Epithelial cell of proximal tubule (primary cell): Measurements from ENCODE around the gene NDRG4. TPM values are rescaled to one million over a fixed set of nuclear protein-coding genes. Genes with fewer than 3 reads are reported as not detected.

Experiments used
- DNase-seq: peaks from one replicate; pipeline ENCODE4 v3.0.0-alpha.2; 2011; ENCODE audit warnings: low read depth
- H3K4me3 ChIP-seq: 2 replicates; pipeline ENCODE4 v1.5.1; 2011; ENCODE audit warnings: low read depth, mild to moderate bottlenecking, low read length
- total RNA-seq: library from RNA; depleted of rRNA; stranded (reverse); fragments of >200 nt; gene quantifications from 2 replicates; pipeline ENCODE4 v1.2.3, GENCODE V29; 2015
- TF ChIP-seq, protein P1 (sequence below): conservative IDR thresholded peaks from 2 replicates; pipeline ENCODE4 v1.5.1; 2012; ENCODE audit warnings: low read depth, mild to moderate bottlenecking, low read length

Gene NDRG4
- total RNA-seq, 1 donor from 2014 or later, result 30.8 TPM

DNA sequence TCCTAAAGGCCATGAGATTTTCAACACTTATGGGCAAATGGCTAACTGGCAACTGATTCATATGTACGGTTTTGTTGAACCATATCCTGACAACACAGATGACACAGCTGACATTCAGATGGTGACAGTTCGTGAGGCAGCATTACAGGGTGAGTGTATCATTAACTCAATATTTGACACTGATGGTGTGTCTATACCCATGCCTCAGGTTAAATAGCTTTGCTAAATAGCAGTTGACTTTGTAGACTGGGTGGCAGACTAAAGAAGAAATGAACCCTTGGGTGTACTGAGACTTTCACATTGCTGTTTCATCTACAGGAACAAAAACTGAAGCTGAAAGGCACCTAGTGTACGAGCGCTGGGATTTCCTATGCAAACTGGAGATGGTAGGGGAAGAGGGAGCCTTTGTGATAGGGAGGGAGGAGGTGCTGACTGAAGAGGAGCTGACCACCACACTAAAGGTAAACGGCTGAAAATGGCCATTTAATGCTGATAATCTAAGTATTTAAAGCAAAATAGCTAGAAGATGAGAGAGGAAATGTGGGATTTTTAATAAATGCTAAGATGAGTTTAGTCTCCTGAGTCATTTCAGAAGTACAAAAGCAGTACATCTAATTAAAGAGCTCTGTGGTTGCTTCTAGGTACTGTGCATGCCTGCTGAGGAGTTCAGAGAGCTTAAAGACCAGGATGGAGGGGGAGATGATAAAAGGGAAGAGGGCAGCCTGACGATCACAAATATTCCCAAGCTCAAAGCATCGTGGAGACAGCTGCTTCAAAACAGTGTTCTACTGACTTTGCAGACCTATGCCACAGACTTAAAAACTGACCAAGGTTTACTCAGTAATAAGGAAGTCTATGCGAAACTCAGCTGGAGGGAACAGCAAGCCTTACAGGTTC, 18.4 kb downstream of the NDRG4 start:
- DNase-seq, result no peak
- no peak overlapping the region for H3K4me3 ChIP-seq
- TF ChIP-seq, protein P1, sequence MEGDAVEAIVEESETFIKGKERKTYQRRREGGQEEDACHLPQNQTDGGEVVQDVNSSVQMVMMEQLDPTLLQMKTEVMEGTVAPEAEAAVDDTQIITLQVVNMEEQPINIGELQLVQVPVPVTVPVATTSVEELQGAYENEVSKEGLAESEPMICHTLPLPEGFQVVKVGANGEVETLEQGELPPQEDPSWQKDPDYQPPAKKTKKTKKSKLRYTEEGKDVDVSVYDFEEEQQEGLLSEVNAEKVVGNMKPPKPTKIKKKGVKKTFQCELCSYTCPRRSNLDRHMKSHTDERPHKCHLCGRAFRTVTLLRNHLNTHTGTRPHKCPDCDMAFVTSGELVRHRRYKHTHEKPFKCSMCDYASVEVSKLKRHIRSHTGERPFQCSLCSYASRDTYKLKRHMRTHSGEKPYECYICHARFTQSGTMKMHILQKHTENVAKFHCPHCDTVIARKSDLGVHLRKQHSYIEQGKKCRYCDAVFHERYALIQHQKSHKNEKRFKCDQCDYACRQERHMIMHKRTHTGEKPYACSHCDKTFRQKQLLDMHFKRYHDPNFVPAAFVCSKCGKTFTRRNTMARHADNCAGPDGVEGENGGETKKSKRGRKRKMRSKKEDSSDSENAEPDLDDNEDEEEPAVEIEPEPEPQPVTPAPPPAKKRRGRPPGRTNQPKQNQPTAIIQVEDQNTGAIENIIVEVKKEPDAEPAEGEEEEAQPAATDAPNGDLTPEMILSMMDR, result no peak

DNA sequence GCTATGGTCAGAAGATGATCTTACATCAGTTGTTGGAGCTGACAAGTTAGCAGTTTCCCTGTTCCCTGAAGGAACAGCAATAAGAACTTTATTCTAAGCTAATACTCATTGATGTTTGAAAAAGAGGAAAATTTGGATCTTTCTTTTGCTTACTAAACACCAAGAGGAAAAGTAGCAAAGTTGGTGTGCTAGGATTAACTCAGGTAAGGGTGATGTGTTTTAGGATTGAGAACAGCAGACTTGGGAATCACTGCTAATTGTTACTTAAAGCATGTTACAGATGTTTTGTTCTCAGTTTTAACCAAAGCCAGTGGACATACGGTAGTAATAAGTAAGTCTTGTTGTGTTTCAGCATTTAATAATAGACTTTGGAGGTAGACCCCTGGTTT, 19.0 kb downstream of the NDRG4 start:
- TF ChIP-seq, protein P1, result no peak
- no peak for DNase-seq
- no peak overlapping the region for H3K4me3 ChIP-seq

DNA sequence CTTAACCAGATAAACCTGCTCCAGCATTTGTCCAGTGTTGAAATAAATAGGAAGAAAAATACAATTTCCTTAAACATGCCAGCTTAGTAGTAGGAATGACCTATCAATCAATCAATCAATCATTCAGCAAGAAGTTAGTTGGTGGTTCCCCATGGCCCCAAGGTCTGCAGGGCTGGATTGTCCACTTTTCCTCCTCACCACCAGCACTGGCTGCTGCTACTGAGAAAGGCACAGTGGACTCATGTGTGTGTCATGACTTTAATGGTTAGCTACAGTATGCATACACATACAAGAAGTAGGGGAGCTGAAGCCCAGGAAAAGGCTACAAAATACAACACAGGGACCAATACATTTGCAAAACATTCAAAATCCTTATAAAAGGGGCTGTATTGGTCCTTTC, 19.8 kb downstream of the NDRG4 start:
- DNase-seq, result no peak
- no peak overlapping the region for H3K4me3 ChIP-seq
- TF ChIP-seq, protein P1, result no peak

DNA sequence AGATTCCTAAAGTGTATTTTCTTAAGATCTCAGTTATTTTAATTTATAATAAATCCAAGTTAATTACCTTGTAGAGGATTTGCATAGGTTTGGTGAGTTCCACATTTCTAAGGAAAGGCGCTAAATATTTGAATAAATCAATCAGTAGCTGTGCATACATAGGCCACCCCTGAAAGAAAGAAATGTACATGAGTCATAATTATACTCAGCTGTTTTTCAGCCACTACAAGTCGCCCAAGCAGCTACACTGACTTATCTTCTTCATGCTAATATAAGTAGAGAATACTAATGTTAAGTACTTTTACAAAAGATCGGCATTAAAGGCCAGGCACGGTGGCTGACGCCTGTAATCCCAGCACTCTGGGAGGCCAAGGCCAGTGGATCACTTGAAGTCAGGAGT, 30.2 kb downstream of the NDRG4 start:
- no peak overlapping the region for H3K4me3 ChIP-seq
- no peak for DNase-seq
- TF ChIP-seq, protein P1, result no peak

DNA sequence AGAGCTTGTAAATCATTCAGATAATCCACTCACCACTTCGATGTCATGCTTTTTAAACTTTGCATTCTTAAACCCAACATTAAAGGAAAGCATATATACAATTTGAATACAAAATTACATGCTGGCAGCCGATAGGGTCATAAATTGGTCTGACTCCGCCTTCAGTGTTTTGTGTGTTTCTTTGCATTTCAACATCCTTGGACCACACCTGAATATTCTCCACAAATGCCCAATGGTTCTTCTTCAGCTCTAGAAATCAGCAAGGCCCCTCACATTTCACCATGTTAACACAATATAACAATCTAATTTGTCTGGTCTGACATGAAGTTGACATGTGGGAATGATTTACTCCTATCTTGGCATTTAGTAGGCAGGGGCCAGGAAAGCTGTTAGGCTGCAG, 32.5 kb downstream of the NDRG4 start:
- TF ChIP-seq, protein P1, result no peak
- DNase-seq, result no peak
- no peak overlapping the region for H3K4me3 ChIP-seq

DNA sequence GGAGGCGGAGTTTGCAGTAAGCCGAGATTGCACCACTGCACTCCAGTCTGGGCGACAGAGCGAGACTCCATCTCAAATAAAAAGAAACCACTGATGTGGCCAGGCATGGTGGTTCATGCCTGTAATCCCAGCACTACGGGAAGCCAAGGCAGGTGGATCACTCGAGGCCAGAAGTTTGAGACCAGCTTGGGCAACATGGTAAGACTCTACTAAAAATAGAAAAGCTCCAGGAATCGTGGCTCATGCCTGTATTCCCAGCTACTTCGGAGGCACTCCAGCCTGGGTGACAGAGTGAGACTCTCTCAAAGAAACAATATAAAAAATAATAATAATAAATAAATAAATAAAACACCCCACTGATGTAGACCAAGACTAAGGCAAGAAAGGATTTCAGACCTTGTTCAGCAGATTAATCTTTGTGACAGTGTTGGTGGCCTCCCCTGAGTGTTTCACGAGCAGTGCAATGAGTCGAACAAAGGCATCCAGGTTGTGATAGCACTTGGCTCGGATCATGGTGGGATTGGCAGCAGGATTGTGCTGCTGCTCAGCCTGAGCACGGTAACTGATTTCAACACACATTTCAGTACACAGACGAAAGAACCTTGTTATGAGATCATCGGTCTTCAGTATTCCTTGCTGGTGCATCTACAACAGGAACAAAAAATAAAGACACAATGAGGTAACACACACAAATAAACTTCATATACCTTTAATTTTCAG, 34.0 kb downstream of the NDRG4 start:
- no peak for DNase-seq
- TF ChIP-seq, protein P1, result no peak
- H3K4me3 ChIP-seq, result no peak overlapping the region
